Gastrocnemius medialis (tissue), 4 donors: ENCODE results near the gene SPINT4.

ENCODE experiments used
- CTCF ChIP-seq, 5 experiments: fragments of 450-650 bp in 3 of 5; fragments of 200-600 bp in 2 of 5; sonication (generic) in 2 of 5; IDR thresholded peaks in 4 of 5; conservative IDR thresholded peaks in 1 of 5; 1 replicate in 4 of 5; 2 replicates in 1 of 5; pipeline ENCODE4 v1.5.1; 2016 to 2019; ENCODE audit warnings: antibody characterized with exemption in 5 of 5, mild to moderate bottlenecking in 3 of 5, moderate library complexity in 3 of 5
- POLR2A ChIP-seq, 2 donors: fragments of 450-650 bp; IDR thresholded peaks; one replicate each; pipeline ENCODE4 v1.6.1; 2017; ENCODE audit warnings: antibody characterized with exemption in 2 of 2, mild to moderate bottlenecking in 2 of 2, moderate library complexity in 2 of 2

GRCh38 chr20:45765980-45766379, 43.8 kb downstream of the SPINT4 start:
- TF ChIP-seq POLR2A (IDR thresholded peaks at IDR 0.05) (no peak), CTCF (IDR thresholded peaks at IDR 0.05 in 4 of 5, conservative IDR thresholded peaks at IDR 0.05 in 1 of 5) (no peak)
